Heart right ventricle (tissue), 16 donors: ENCODE measurements around the gene TCF4. TPM values are rescaled to one million over a fixed set of nuclear protein-coding genes. Genes with fewer than 3 reads are reported as not detected.

Experiments used
- ATAC-seq, 8 donors: fragments of 200-7000 bp; cut with Tn5 transposase; one replicate each; pipeline ENCODE4 v1.9.1; 2020; ENCODE audit warnings: mild to moderate bottlenecking in 8 of 8, moderate library complexity in 8 of 8, moderate number of reproducible peaks in 1 of 8
- DNase-seq, 2 donors: peaks; one replicate each; pipeline ENCODE4 v3.0.0-alpha.2; 2020
- H3K27ac ChIP-seq, 10 donors: fragments of 200-600 bp; sonication (generic) in 2 of 10; one replicate each; pipeline versions ENCODE4 v1.5.0 to v1.8.0; 2020 to 2022; ENCODE audit warnings: mild to moderate bottlenecking in 3 of 10
- H3K27me3 ChIP-seq, 7 donors: fragments of 200-600 bp; one replicate each; pipeline ENCODE4 v1.8.0; 2021 to 2022; ENCODE audit warnings: mild to moderate bottlenecking in 2 of 7
- H3K36me3 ChIP-seq, 9 donors: fragments of 200-600 bp; sonication (generic) in 1 of 9; one replicate each; pipeline versions ENCODE4 v1.5.0 to v1.8.0; 2020 to 2022; ENCODE audit warnings: mild to moderate bottlenecking in 2 of 9
- H3K4me1 ChIP-seq, 9 donors: fragments of 200-600 bp; sonication (generic) in 1 of 9; one replicate each; pipeline versions ENCODE4 v1.5.0 to v1.8.0; 2020 to 2022; ENCODE audit warnings: mild to moderate bottlenecking in 4 of 9
- H3K4me3 ChIP-seq, 10 donors: fragments of 200-600 bp; sonication (generic) in 2 of 10; one replicate each; pipeline versions ENCODE4 v1.5.0 to v1.8.0; 2020 to 2022; ENCODE audit warnings: mild to moderate bottlenecking in 7 of 10, moderate library complexity in 2 of 10
- H3K9me3 ChIP-seq, 11 donors: fragments of 200-600 bp in 10 of 11; sonication (generic) in 2 of 11; one replicate each; pipeline versions ENCODE4 v1.5.0 to v1.8.0; 2013 to 2022; ENCODE audit warnings: mild to moderate bottlenecking in 2 of 11, control low read depth in 1 of 11, moderate library complexity in 1 of 11
- WGBS, 2 donors: extraction: QIAGEN DNeasy Blood & Tissue Kit; methylation state at CpG; one replicate each; pipeline ENCODE4 v1.1.7; 2013; ENCODE audit warnings: inconsistent platforms in 1 of 2; 5-methylcytosine and 5-hydroxymethylcytosine counted together
- intact Hi-C, 10 donors: fragments of 100-400 bp; cut with DNase I; formaldehyde crosslinking; loops; one replicate each; pipeline versions ENCODE4 v1.11.1 to v1.14.2; 2022
- polyA plus RNA-seq, 2 donors: library from polyadenylated mRNA; stranded (reverse); fragments of 200-250 nt; gene quantifications; one replicate each; pipeline ENCODE4 v1.2.3, GENCODE V29; 2013
- total RNA-seq, 10 donors: library from RNA; stranded (reverse); fragmentation: NEBNext Ultra II Directional in 3 of 10; extraction: Animal tissue kit (Norgen Biotek cat#: 25700) in 3 of 10; gene quantifications; one replicate each; pipeline versions ENCODE4 v1.2.1 to v1.2.4, GENCODE V29; 2021 to 2023
- TF ChIP-seq, protein P1 (sequence below), 9 donors: fragments of 200-600 bp; sonication (generic) in 2 of 9; IDR thresholded peaks; one replicate each; pipeline versions ENCODE4 v1.5.0 to v1.8.0; 2021 to 2022; ENCODE audit warnings: antibody characterized with exemption in 9 of 9, mild to moderate bottlenecking in 5 of 9, moderate library complexity in 1 of 9
- donor health status: Arrhythmogenic right ventricular cardiomyopathy.
- donor health status: ischemic (EF 13 %, LVEDD 7.1; RV severe dilation, severe dysfunction).
- donor health status: healthy with polysubstance abuse.
- donor health status: DM: no; HTN: yes; CAD: no.
- donor health status: DM: no; HTN: no; CAD: no.
- donor health status: ischemic (EF 25% LVEDD 6.9; RV normal size, moderate dysfunction).
- donor health status: ischemic (EF 25% LVEDD 5.7; RV mildly dilated, moderate dysfunction).
- donor health status: healthy.
- donor health status: DM: yes; HTN: yes; CAD: no.
- donor health status: Ischemic cardiomyopathy.
- donor health status: ischemic (EF 35%, LVEDD 5.7; RV mildly dilated, moderate dysfunction).
- donor health status: nonischemic (EF 11% LVEDD 7.7; RV severe dilation, severe dysfunction).
- donor health status: DM: yes; HTN: yes; CAD: no.
- donor health status: PGD.
- donor health status: ischemic (EF 29% LVEDD 5.4; RV normal size, mild dysfunction).
- donor health status: nonischemic (EF 23%, LVEDD 6.1; RV moderate dilation, normal function).

Gene TCF4
- total and polyA plus RNA-seq, 12 donors = 12.6 to 90.1 (median 65.5) TPM

DNA sequence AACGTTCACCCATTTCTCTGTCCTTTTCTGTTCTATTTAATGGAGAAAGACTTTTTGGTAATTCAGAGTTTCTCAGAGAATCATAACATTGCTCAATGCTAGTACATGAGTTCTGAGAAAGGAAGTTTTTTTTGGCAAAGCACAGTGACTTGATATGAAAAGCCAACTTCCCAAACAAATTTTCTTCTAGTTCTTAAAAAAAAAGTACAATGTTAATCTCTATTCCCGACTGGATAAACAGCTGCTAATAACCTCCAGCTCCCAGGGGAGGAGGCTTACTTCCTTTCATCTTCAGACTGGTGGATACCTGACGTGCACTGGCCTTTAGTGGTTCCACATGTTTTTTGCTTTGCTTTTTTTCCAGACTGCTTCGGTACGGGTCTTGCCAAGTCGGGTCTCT, 344.1 kb downstream of the TCF4 start:
- TF ChIP-seq, protein P1, sequence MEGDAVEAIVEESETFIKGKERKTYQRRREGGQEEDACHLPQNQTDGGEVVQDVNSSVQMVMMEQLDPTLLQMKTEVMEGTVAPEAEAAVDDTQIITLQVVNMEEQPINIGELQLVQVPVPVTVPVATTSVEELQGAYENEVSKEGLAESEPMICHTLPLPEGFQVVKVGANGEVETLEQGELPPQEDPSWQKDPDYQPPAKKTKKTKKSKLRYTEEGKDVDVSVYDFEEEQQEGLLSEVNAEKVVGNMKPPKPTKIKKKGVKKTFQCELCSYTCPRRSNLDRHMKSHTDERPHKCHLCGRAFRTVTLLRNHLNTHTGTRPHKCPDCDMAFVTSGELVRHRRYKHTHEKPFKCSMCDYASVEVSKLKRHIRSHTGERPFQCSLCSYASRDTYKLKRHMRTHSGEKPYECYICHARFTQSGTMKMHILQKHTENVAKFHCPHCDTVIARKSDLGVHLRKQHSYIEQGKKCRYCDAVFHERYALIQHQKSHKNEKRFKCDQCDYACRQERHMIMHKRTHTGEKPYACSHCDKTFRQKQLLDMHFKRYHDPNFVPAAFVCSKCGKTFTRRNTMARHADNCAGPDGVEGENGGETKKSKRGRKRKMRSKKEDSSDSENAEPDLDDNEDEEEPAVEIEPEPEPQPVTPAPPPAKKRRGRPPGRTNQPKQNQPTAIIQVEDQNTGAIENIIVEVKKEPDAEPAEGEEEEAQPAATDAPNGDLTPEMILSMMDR (IDR thresholded peaks at IDR 0.05) = no peak
- Histone ChIP-seq H3K9me3 (no peaks in the 10 kb centered on the region), H3K4me3 (peak overlapping the region in 1 of 10 donors; percentile 9), H3K27me3 (no peaks in the 10 kb centered on the region), H3K27ac (peak overlapping the region; percentile 55 to 89 (median 76)), H3K36me3 (peaks cover 0 to 49% (median 0%) of the 10 kb centered on the region in 9 donors), H3K4me1 (peaks cover 21 to 100% (median 80%) of the 10 kb centered on the region in 9 donors)
- peak in 1 of 2 donors; percentile 89 for DNase-seq
- peak; percentile 75 to 91 (median 84) for ATAC-seq
- 36 to 48% methylated on average over 6 of the region's 6 CpGs for WGBS, 2 donors
- intact Hi-C loops = loop anchor here in 7 of 10 donors (2.0 to 10.0 kb wide), 12 partner anchors 73 to 1331 kb away; partner anchors contain the start of gene TCF4 (in 1 of the 7)

DNA sequence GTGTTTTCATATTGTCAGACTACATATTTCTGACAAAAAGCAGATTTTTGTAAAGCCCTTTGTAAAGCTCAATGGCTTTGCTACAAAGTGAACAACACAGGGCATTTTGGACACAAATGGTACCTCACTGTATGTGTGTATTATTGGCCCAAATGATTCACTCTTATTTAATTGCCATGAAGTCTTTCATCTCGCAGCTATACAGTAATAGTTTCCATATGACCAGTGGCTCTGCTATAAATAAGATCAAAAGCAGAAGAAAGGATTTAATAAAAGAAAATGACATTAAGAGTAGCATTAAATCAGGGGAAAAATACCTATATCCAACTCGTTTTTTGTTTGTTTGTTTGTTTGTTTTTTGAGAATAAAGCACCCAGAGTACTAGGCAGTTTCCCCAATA, 344.7 kb downstream of the TCF4 start:
- 62 to 68% methylated on average over 2 of the region's 2 CpGs for WGBS, 2 donors
- ATAC-seq = no peak
- Histone ChIP-seq H3K36me3 (peaks cover 0 to 47% (median 0%) of the 10 kb centered on the region in 9 donors), H3K9me3 (no peaks in the 10 kb centered on the region), H3K4me1 (peaks cover 21 to 100% (median 74%) of the 10 kb centered on the region in 9 donors), H3K27ac (peak overlapping the region; percentile 24 to 89 (median 76)), H3K4me3 (peak overlapping the region in 1 of 10 donors; percentile 9), H3K27me3 (no peaks in the 10 kb centered on the region)
- DNase-seq = no peak
- TF ChIP-seq, protein P1 (IDR thresholded peaks at IDR 0.05) = no peak
- intact Hi-C loops = loop anchor here in 7 of 10 donors (5.0 to 10.0 kb wide), 11 partner anchors 74 to 1332 kb away; partner anchors contain the start of gene TCF4 (in 1 of the 7)

DNA sequence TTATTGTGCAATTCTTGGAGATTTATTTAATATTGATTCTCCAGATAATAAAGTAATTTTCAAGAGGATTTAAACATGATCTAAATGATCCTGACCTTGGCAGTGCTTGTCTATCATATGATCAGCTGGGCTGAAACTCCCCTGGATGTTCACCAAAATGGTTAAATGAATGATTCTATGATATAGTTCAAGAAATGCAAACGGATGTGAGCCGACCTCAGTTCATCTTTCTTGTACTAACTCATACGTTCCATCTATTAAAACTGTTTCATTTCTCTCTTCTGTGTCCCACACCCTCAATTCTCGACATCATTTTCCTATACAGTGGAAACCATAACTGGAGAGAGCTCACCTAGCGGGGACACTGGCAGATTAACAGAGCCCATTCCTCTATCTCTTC, 347.0 kb downstream of the TCF4 start:
- DNase-seq = no peak
- peak overlapping the region in 7 of 10 donors; percentile 0 to 89 (median 25) for H3K27ac ChIP-seq
- no peaks in the 10 kb centered on the region for H3K9me3 ChIP-seq
- intact Hi-C loops = loop anchor here in 7 of 10 donors (5.0 to 10.0 kb wide), 11 partner anchors 76 to 1334 kb away; partner anchors contain the start of gene TCF4 (in 1 of the 7)
- peaks cover 18 to 99% (median 72%) of the 10 kb centered on the region in 9 donors for H3K4me1 ChIP-seq
- H3K27me3 ChIP-seq = no peaks in the 10 kb centered on the region
- TF ChIP-seq, protein P1 (IDR thresholded peaks at IDR 0.05) = no peak
- H3K36me3 ChIP-seq = peaks cover 0 to 52% (median 0%) of the 10 kb centered on the region in 9 donors
- ATAC-seq = no peak
- no peak overlapping the region for H3K4me3 ChIP-seq
- 79 to 80% methylated on average over 5 of the region's 5 CpGs for WGBS, 2 donors

DNA sequence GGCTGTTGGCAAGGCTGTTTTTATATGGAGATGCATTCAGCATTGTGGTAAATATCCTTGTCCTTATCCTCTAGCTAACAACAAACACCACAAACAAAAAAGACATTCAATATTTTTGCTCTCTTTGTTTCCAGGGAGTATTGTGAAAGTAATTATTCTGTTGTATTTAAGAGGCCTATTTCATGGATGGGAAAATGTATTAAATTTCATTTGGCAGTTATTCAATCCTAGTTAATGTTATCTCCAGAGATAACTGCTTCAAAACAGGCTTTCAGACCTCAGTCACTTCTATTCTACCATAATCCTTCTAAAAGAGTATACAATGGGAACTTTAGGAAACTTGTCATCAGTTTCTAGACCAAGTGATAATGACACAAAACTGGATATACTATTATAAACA, 348.3 kb downstream of the TCF4 start:
- H3K36me3 ChIP-seq = peaks cover 0 to 52% (median 0%) of the 10 kb centered on the region in 9 donors
- intact Hi-C loops = loop anchor here (5.0 to 10.0 kb wide), 23 partner anchors 75 to 1335 kb away; partner anchors contain the start of gene TCF4 (in 3 of the 10)
- peak overlapping the region in 7 of 10 donors; percentile 4 to 89 (median 51) for H3K27ac ChIP-seq
- ATAC-seq (no peak), DNase-seq (no peak)
- TF ChIP-seq, protein P1 (IDR thresholded peaks at IDR 0.05) = no peak
- no peak overlapping the region for H3K4me3 ChIP-seq
- no peaks in the 10 kb centered on the region for H3K27me3 ChIP-seq
- no peaks in the 10 kb centered on the region for H3K9me3 ChIP-seq
- H3K4me1 ChIP-seq = peaks cover 14 to 99% (median 71%) of the 10 kb centered on the region in 9 donors
